Naive thymus-derived CD4-positive, alpha-beta T cell (primary cell): ENCODE data around the gene ATP6V0E1. TPM values are rescaled to one million over a fixed set of nuclear protein-coding genes. Genes with fewer than 3 reads are reported as not detected.

Source experiments
- ATAC-seq: fragments of 150-1000 bp; cut with Tn5 transposase; 2 replicates; pipeline ENCODE4 v1.10.0; 2021; ENCODE audit warnings: mild to moderate bottlenecking, moderate library complexity
- CTCF ChIA-PET: fragments of 350-600 bp; sonication (Branson Sonifier 250); formaldehyde crosslinking; loops from one replicate; lab custom pipeline; 2021; ENCODE audit warnings: antibody characterized with exemption; lab: Charles Lee
- POLR2A ChIA-PET: fragments of 350-600 bp; sonication (Branson Sonifier 250); formaldehyde crosslinking; loops from one replicate; lab custom pipeline; 2021; ENCODE audit warnings: antibody characterized with exemption, inconsistent platforms; lab: Charles Lee
- DNase-seq, 9 donors: peaks; one replicate each; pipeline versions ENCODE4 v3.0.0 to v3.0.0-alpha.2; 2020 to 2022; ENCODE audit warnings: mixed read lengths in 1 of 9
- H3K27ac ChIP-seq: one replicate; pipeline ENCODE4 v1.7.0; 2013; ENCODE audit warnings: mild to moderate bottlenecking, low read depth, low read length, moderate library complexity
- H3K27me3 ChIP-seq, 2 donors: one replicate each; pipeline ENCODE4 v1.7.0; 2013; ENCODE audit warnings: low read length in 2 of 2, mild to moderate bottlenecking in 2 of 2, moderate library complexity in 2 of 2; ENCODE audit not compliant: control insufficient read depth in 2 of 2, insufficient read depth in 2 of 2
- H3K36me3 ChIP-seq, 3 experiments: 1 replicate in 2 of 3; 2 replicates in 1 of 3; pipeline ENCODE4 v1.7.0; 2013; ENCODE audit warnings: low read length in 3 of 3, mild to moderate bottlenecking in 3 of 3, moderate library complexity in 1 of 3; ENCODE audit not compliant: insufficient read depth in 3 of 3, control insufficient read depth in 2 of 3
- H3K4me1 ChIP-seq, 2 donors: one replicate each; pipeline ENCODE4 v1.7.0; 2013; ENCODE audit warnings: low read length in 2 of 2, mild to moderate bottlenecking in 2 of 2, moderate library complexity in 1 of 2; ENCODE audit not compliant: control insufficient read depth in 2 of 2, insufficient read depth in 2 of 2
- H3K4me3 ChIP-seq: 2 replicates; pipeline ENCODE4 v1.7.0; 2013; ENCODE audit warnings: mild to moderate bottlenecking, low read length
- H3K9me3 ChIP-seq, 3 experiments: 1 replicate in 2 of 3; 2 replicates in 1 of 3; pipeline ENCODE4 v1.7.0; 2013; ENCODE audit warnings: low read length in 3 of 3; ENCODE audit not compliant: control insufficient read depth in 2 of 3
- H3K27ac Mint-ChIP-seq, 9 donors: one replicate each; pipeline ENCODE4 v1.8.0; 2020 to 2022; ENCODE audit warnings: mixed read lengths in 9 of 9, mild to moderate bottlenecking in 8 of 9, moderate library complexity in 5 of 9, inconsistent platforms in 2 of 9
- H3K27me3 Mint-ChIP-seq, 5 donors: one replicate each; pipeline ENCODE4 v1.8.0; 2021 to 2022; ENCODE audit warnings: mixed read lengths in 5 of 5, mild to moderate bottlenecking in 1 of 5
- H3K36me3 Mint-ChIP-seq, 5 donors: one replicate each; pipeline ENCODE4 v1.8.0; 2020 to 2022; ENCODE audit warnings: mixed read lengths in 5 of 5, mild to moderate bottlenecking in 3 of 5, inconsistent platforms in 1 of 5
- H3K4me1 Mint-ChIP-seq, 7 donors: one replicate each; pipeline ENCODE4 v1.8.0; 2020 to 2022; ENCODE audit warnings: mixed read lengths in 7 of 7, mild to moderate bottlenecking in 3 of 7, inconsistent platforms in 1 of 7
- H3K4me3 Mint-ChIP-seq, 10 donors: one replicate each; pipeline ENCODE4 v1.8.0; 2020 to 2022; ENCODE audit warnings: mild to moderate bottlenecking in 10 of 10, mixed read lengths in 10 of 10, moderate library complexity in 6 of 10, inconsistent platforms in 2 of 10
- H3K9me3 Mint-ChIP-seq, 11 donors: one replicate each; pipeline ENCODE4 v1.8.0; 2020 to 2022; ENCODE audit warnings: mixed read lengths in 11 of 11, mild to moderate bottlenecking in 4 of 11, inconsistent platforms in 1 of 11, moderate library complexity in 1 of 11
- intact Hi-C, 2 donors: fragments of 100-400 bp; cut with micrococcal nuclease; formaldehyde crosslinking; loops; one replicate each; pipeline ENCODE4 v1.15.1; 2023
- polyA plus RNA-seq, 2 donors: library from polyadenylated mRNA; unstranded; fragments of 300-500 nt; fragmentation: Illumina TruSeq; gene quantifications; one replicate each; pipeline ENCODE4 v1.2.3, GENCODE V29; 2021
- total RNA-seq, 6 experiments: library from RNA in 5 of 6; stranded (reverse) in 5 of 6; gene quantifications; 1 replicate in 5 of 6; 2 replicates in 1 of 6; pipeline ENCODE4 v1.2.3 and lab custom pipeline; 2021 to 2026

ATP6V0E1 gene
- total and polyA plus RNA-seq, 7 experiments from 2014 or later, result 61.8 to 455 (median 142) TPM

DNA sequence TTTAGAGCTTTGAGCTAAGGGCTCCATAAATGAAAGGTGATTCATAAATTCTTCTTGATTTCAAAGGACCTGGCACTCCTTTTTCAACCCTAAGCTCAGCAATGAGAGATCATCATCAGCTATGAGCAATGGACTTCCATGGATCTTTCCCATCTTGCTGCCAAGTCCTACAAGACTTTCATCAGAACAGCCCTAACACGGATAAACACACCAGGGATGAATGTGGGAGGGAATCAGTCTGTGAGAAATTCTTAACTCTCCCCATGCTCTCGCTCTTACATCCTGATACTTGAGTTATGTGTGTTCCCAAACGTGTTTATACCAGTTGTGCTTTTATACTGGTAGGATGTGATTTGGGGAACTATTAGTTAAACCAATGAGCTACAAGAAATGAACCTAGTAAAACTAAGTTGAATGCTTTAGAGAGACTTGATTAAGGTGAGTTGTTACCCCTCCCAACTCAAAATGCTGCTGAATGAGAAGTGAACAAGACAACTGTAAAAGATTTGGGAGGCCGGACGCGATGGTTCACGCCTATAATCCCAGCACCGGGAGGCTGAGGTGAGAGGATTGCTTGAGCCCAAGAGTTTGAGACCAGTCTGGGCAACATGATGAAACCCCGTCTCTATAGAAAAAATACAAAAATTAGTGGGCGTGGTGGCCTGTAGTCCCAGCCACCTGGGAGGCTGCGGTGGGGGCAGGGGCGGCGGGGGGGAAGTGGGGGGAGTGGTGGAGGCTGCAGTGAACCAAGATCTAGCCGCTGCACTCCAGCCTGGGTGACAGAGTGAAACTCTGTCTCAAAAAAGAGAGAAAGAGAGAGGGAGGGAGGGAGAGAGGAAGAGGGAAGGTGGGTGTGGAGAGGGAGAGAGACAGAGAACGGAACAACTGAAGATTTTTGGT is 29.5 kb upstream of the ATP6V0E1 start:
- Histone ChIP-seq H3K4me1 (peaks cover 0 to 4% of the 10 kb centered on the region in 2 donors), H3K27me3 (no peaks in the 10 kb centered on the region), H3K27ac (no peak overlapping the region), H3K9me3 (no peaks in the 10 kb centered on the region), H3K4me3 (no peak overlapping the region), H3K36me3 (peaks cover 0 to 21% (median 3%) of the 10 kb centered on the region in 3 experiments)
- ChIA-PET CTCF (interaction anchor here (0.6 kb wide), 1 partner anchor 40 kb away, joined by 3 read pairs; no protein-coding TSS in a partner anchor), POLR2A (interaction anchor here (1.0 to 1.3 kb wide), 2 partner anchors 18 to 182 kb away, joined by 3 to 4 read pairs; no protein-coding TSS in a partner anchor)
- intact Hi-C loops, result loop anchor here (10.0 kb wide), 2 partner anchors 499 to 949 kb away; partner anchors contain the start of genes SH3PXD2B (in 2 of the 2) and FBXW11 (in 1 of the 2)
- no peaks in the 10 kb centered on the region for H3K9me3 Mint-ChIP-seq
- no peak for DNase-seq
- peaks cover 5 to 17% (median 11%) of the 10 kb centered on the region in 7 donors for H3K4me1 Mint-ChIP-seq
- H3K36me3 Mint-ChIP-seq, result peaks cover 0 to 7% (median 0%) of the 10 kb centered on the region in 5 donors
- peaks cover 0 to 4% (median 0%) of the 10 kb centered on the region in 5 donors for H3K27me3 Mint-ChIP-seq
- H3K27ac Mint-ChIP-seq, result peak overlapping the region in 2 of 9 donors; percentile 9 to 10
- ATAC-seq, result no peak
- H3K4me3 Mint-ChIP-seq, result no peak overlapping the region

- Histone ChIP-seq H3K27me3 (no peaks in the 10 kb centered on the region), H3K9me3 (no peaks in the 10 kb centered on the region), H3K4me1 (peaks cover 2 to 7% of the 10 kb centered on the region in 2 donors), H3K4me3 (no peak overlapping the region), H3K36me3 (peaks cover 0 to 16% (median 3%) of the 10 kb centered on the region in 3 experiments), H3K27ac (no peak overlapping the region)
- CTCF ChIA-PET, result no interaction called here
- peaks cover 0 to 4% (median 0%) of the 10 kb centered on the region in 5 donors for H3K27me3 Mint-ChIP-seq
- H3K27ac Mint-ChIP-seq, result peak overlapping the region in 4 of 9 donors; percentile 9 to 46 (median 22)
- no peak for DNase-seq
- intact Hi-C loops, result loop anchor here (10.0 kb wide), 2 partner anchors 500 to 950 kb away; partner anchors contain the start of genes SH3PXD2B (in 2 of the 2) and FBXW11 (in 1 of the 2)
- H3K36me3 Mint-ChIP-seq, result peaks cover 0 to 7% (median 2%) of the 10 kb centered on the region in 5 donors
- H3K9me3 Mint-ChIP-seq, result peaks cover 0 to 4% (median 0%) of the 10 kb centered on the region in 11 donors
- peaks cover 7 to 24% (median 15%) of the 10 kb centered on the region in 7 donors for H3K4me1 Mint-ChIP-seq
- POLR2A ChIA-PET, result no interaction called here
- peak overlapping the region in 2 of 10 donors; percentile 0 to 77 for H3K4me3 Mint-ChIP-seq
- no peak for ATAC-seq
Observed at GRCh38 chr5:172954751-172955159, 28.8 kb upstream of the ATP6V0E1 start.

DNA sequence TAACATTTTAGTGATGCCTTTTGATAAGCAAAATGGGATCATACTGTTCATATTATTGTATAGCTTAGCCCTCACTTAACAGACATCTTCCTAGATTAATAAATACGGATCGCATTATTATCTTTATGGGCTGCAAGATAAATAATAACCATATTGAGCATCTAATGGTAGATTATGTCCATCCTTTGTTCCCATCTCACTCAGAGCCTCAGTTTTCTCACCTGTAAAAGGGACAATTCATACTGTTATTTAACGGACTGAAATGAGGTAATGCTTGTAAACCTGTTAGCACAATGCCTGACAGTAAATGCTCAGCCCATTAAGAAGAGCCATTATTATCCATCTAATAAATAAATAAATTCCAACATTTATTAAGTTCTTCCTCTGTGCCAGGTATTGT is 27.3 kb upstream of the ATP6V0E1 start:
- Mint-ChIP-seq H3K4me1 (peaks cover 16 to 38% (median 26%) of the 10 kb centered on the region in 7 donors), H3K4me3 (no peak overlapping the region), H3K36me3 (peaks cover 0 to 4% (median 3%) of the 10 kb centered on the region in 5 donors), H3K9me3 (peaks cover 0 to 4% (median 0%) of the 10 kb centered on the region in 11 donors), H3K27me3 (peaks cover 0 to 4% (median 0%) of the 10 kb centered on the region in 5 donors), H3K27ac (no peak overlapping the region)
- Histone ChIP-seq H3K27ac (no peak overlapping the region), H3K27me3 (no peaks in the 10 kb centered on the region), H3K36me3 (peaks cover 0 to 7% (median 3%) of the 10 kb centered on the region in 3 experiments), H3K4me1 (peaks cover 9 to 10% of the 10 kb centered on the region in 2 donors), H3K4me3 (no peak overlapping the region), H3K9me3 (no peaks in the 10 kb centered on the region)
- ChIA-PET POLR2A (no interaction called here), CTCF (no interaction called here)
- ATAC-seq (no peak), DNase-seq (no peak)
- intact Hi-C loops, result loop anchor here (10.0 kb wide), 2 partner anchors 501 to 951 kb away; partner anchors contain the start of genes SH3PXD2B (in 2 of the 2) and FBXW11 (in 1 of the 2)

DNA sequence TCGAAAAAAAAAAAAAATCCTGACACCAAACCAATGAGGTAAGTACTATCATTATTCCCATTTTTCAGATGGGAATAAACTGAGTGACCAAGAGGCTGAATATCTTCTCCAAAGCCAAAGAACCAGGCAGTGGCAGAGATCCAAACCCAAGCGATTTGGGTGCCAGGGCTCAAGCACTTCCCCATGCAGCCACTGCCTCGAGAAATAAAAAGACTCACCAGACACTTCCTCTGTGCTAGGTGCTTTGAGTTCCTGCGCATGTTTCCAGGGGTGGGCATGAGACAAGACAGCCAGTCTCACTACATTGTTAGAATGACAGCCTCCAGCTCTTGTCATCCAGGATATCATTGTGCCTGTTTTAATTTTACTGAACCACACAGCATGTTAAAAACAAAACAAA is 26.6 kb upstream of the ATP6V0E1 start:
- intact Hi-C loops, result loop anchor here (10.0 kb wide), 2 partner anchors 502 to 952 kb away; partner anchors contain the start of genes SH3PXD2B (in 2 of the 2) and FBXW11 (in 1 of the 2)
- no peak overlapping the region for H3K27ac ChIP-seq
- ATAC-seq, result no peak
- peak in 2 of 9 donors; percentile 10 to 16 for DNase-seq
- ChIA-PET CTCF (interaction anchor here (0.6 kb wide), 1 partner anchor 10 kb away, joined by 4 read pairs; no protein-coding TSS in a partner anchor), POLR2A (no interaction called here)
- peak overlapping the region in 7 of 9 donors; percentile 1 to 57 (median 43) for H3K27ac Mint-ChIP-seq
- H3K4me3 ChIP-seq, result no peak overlapping the region
- peak overlapping the region in 5 of 10 donors; percentile 38 to 97 (median 49) for H3K4me3 Mint-ChIP-seq
- peaks cover 0 to 7% (median 5%) of the 10 kb centered on the region in 3 experiments for H3K36me3 ChIP-seq
- peaks cover 0 to 9% (median 3%) of the 10 kb centered on the region in 5 donors for H3K36me3 Mint-ChIP-seq
- no peaks in the 10 kb centered on the region for H3K27me3 ChIP-seq
- H3K27me3 Mint-ChIP-seq, result peaks cover 0 to 4% (median 0%) of the 10 kb centered on the region in 5 donors
- no peaks in the 10 kb centered on the region for H3K9me3 ChIP-seq
- peaks cover 0 to 4% (median 0%) of the 10 kb centered on the region in 11 donors for H3K9me3 Mint-ChIP-seq
- H3K4me1 ChIP-seq, result peaks cover 9 to 10% of the 10 kb centered on the region in 2 donors
- H3K4me1 Mint-ChIP-seq, result peaks cover 17 to 45% (median 33%) of the 10 kb centered on the region in 7 donors

- Histone ChIP-seq H3K27ac (no peak overlapping the region), H3K4me1 (peaks cover 9 to 10% of the 10 kb centered on the region in 2 donors), H3K4me3 (no peak overlapping the region), H3K9me3 (no peaks in the 10 kb centered on the region), H3K36me3 (peaks cover 0 to 9% (median 7%) of the 10 kb centered on the region in 3 experiments), H3K27me3 (no peaks in the 10 kb centered on the region)
- intact Hi-C loops, result loop anchor here (10.0 kb wide), 2 partner anchors 503 to 953 kb away; partner anchors contain the start of genes SH3PXD2B (in 2 of the 2) and FBXW11 (in 1 of the 2)
- ATAC-seq (no peak), DNase-seq (no peak)
- Mint-ChIP-seq H3K36me3 (peaks cover 0 to 11% (median 3%) of the 10 kb centered on the region in 5 donors), H3K27ac (peak overlapping the region in 7 of 9 donors; percentile 1 to 57 (median 43)), H3K4me1 (peaks cover 18 to 46% (median 35%) of the 10 kb centered on the region in 7 donors), H3K27me3 (peaks cover 0 to 4% (median 0%) of the 10 kb centered on the region in 5 donors), H3K9me3 (peaks cover 0 to 4% (median 0%) of the 10 kb centered on the region in 11 donors), H3K4me3 (peak overlapping the region; percentile 9 to 97 (median 42))
- ChIA-PET POLR2A (no interaction called here), CTCF (no interaction called here)
Observed at GRCh38 chr5:172957458-172957857, 26.1 kb upstream of the ATP6V0E1 start.
